ENCODE data around the gene SEMA6D.

Gene SEMA6D

GRCh38 chr15:47754312-47754711 lies 37.0 kb downstream of the SEMA6D start:
- H3K9me3 Mint-ChIP-seq, result peaks cover 26% of the 10 kb centered on the region
- no peaks in the 10 kb centered on the region for H3K4me1 Mint-ChIP-seq
- no peaks in the 10 kb centered on the region for H3K27me3 Mint-ChIP-seq

GRCh38 chr15:47755941-47756340 lies 38.6 kb downstream of the SEMA6D start:
- Mint-ChIP-seq H3K36me3 (ENCODE audit: insufficient read depth) (no peaks in the 10 kb centered on the region), H3K4me1 (no peaks in the 10 kb centered on the region), H3K27ac (ENCODE audit: low read depth) (no peak overlapping the region), H3K27me3 (no peaks in the 10 kb centered on the region), H3K4me3 (no peak overlapping the region), H3K9me3 (peaks cover 26% of the 10 kb centered on the region)
- DNase-seq (ENCODE audit: low spot score in 2 of 2) (no peak), ATAC-seq (replicated peaks; ENCODE audit: extremely low read depth, poor library complexity, severe bottlenecking) (no peak)

More at GRCh38 chr15:47754312-47754711, 37.0 kb downstream of the SEMA6D start:
- no peak for DNase-seq (ENCODE audit: low spot score in 2 of 2)
- no peak for ATAC-seq (replicated peaks; ENCODE audit: extremely low read depth, poor library complexity, severe bottlenecking)
- Mint-ChIP-seq H3K4me3 (no peak overlapping the region), H3K36me3 (ENCODE audit: insufficient read depth) (no peaks in the 10 kb centered on the region), H3K27ac (ENCODE audit: low read depth) (no peak overlapping the region)

- H3K36me3 Mint-ChIP-seq (ENCODE audit: insufficient read depth), result no peaks in the 10 kb centered on the region
- no peaks in the 10 kb centered on the region for H3K27me3 Mint-ChIP-seq
- no peaks in the 10 kb centered on the region for H3K4me1 Mint-ChIP-seq
- H3K4me3 Mint-ChIP-seq, result no peak overlapping the region
- DNase-seq (ENCODE audit: low spot score in 2 of 2) (no peak), ATAC-seq (replicated peaks; ENCODE audit: extremely low read depth, poor library complexity, severe bottlenecking) (no peak)
- H3K27ac Mint-ChIP-seq (ENCODE audit: low read depth), result no peak overlapping the region
- peaks cover 23% of the 10 kb centered on the region for H3K9me3 Mint-ChIP-seq
Observed at GRCh38 chr15:47756872-47757271, 39.6 kb downstream of the SEMA6D start.

GRCh38 chr15:47757331-47757730 lies 40.0 kb downstream of the SEMA6D start:
- no peak overlapping the region for H3K4me3 Mint-ChIP-seq
- peaks cover 18% of the 10 kb centered on the region for H3K9me3 Mint-ChIP-seq
- H3K27me3 Mint-ChIP-seq, result no peaks in the 10 kb centered on the region
- ATAC-seq (replicated peaks; ENCODE audit: extremely low read depth, poor library complexity, severe bottlenecking) (no peak), DNase-seq (ENCODE audit: low spot score in 2 of 2) (no peak)
- no peaks in the 10 kb centered on the region for H3K4me1 Mint-ChIP-seq
- H3K27ac Mint-ChIP-seq (ENCODE audit: low read depth), result no peak overlapping the region
- H3K36me3 Mint-ChIP-seq (ENCODE audit: insufficient read depth), result no peaks in the 10 kb centered on the region

- ATAC-seq (replicated peaks; ENCODE audit: extremely low read depth, poor library complexity, severe bottlenecking) (no peak), DNase-seq (ENCODE audit: low spot score in 2 of 2) (no peak)
- no peak overlapping the region for H3K27ac Mint-ChIP-seq (ENCODE audit: low read depth)
- no peaks in the 10 kb centered on the region for H3K27me3 Mint-ChIP-seq
- H3K36me3 Mint-ChIP-seq (ENCODE audit: insufficient read depth), result no peaks in the 10 kb centered on the region
- no peak overlapping the region for H3K4me3 Mint-ChIP-seq
- peaks cover 4% of the 10 kb centered on the region for H3K9me3 Mint-ChIP-seq
- H3K4me1 Mint-ChIP-seq, result no peaks in the 10 kb centered on the region
Observed at GRCh38 chr15:47762621-47763020, 45.3 kb downstream of the SEMA6D start.

- ATAC-seq (replicated peaks; ENCODE audit: extremely low read depth, poor library complexity, severe bottlenecking) (no peak), DNase-seq (ENCODE audit: low spot score in 2 of 2) (no peak)
- no peaks in the 10 kb centered on the region for H3K4me1 Mint-ChIP-seq
- no peaks in the 10 kb centered on the region for H3K27me3 Mint-ChIP-seq
- peaks cover 1% of the 10 kb centered on the region for H3K36me3 Mint-ChIP-seq (ENCODE audit: insufficient read depth)
- H3K9me3 Mint-ChIP-seq, result peaks cover 4% of the 10 kb centered on the region
- H3K27ac Mint-ChIP-seq (ENCODE audit: low read depth), result no peak overlapping the region
- H3K4me3 Mint-ChIP-seq, result no peak overlapping the region
Observed at GRCh38 chr15:47764666-47765065, 47.4 kb downstream of the SEMA6D start.

GRCh38 chr15:47766406-47766805 lies 49.1 kb downstream of the SEMA6D start:
- Mint-ChIP-seq H3K27ac (ENCODE audit: low read depth) (no peak overlapping the region), H3K36me3 (ENCODE audit: insufficient read depth) (peaks cover 1% of the 10 kb centered on the region), H3K27me3 (no peaks in the 10 kb centered on the region), H3K4me3 (no peak overlapping the region), H3K9me3 (peaks cover 10% of the 10 kb centered on the region), H3K4me1 (no peaks in the 10 kb centered on the region)
- ATAC-seq (replicated peaks; ENCODE audit: extremely low read depth, poor library complexity, severe bottlenecking) (no peak), DNase-seq (ENCODE audit: low spot score in 2 of 2) (no peak)

GRCh38 chr15:47767035-47767434 lies 49.7 kb downstream of the SEMA6D start:
- Mint-ChIP-seq H3K27me3 (no peaks in the 10 kb centered on the region), H3K36me3 (ENCODE audit: insufficient read depth) (peaks cover 1% of the 10 kb centered on the region), H3K4me3 (no peak overlapping the region), H3K4me1 (no peaks in the 10 kb centered on the region), H3K9me3 (peaks cover 10% of the 10 kb centered on the region), H3K27ac (ENCODE audit: low read depth) (no peak overlapping the region)
- no peak for DNase-seq (ENCODE audit: low spot score in 2 of 2)
- ATAC-seq (replicated peaks; ENCODE audit: extremely low read depth, poor library complexity, severe bottlenecking), result no peak

- ATAC-seq (replicated peaks; ENCODE audit: extremely low read depth, poor library complexity, severe bottlenecking) (no peak), DNase-seq (ENCODE audit: low spot score in 2 of 2) (no peak)
- peaks cover 10% of the 10 kb centered on the region for H3K9me3 Mint-ChIP-seq
- H3K4me3 Mint-ChIP-seq, result no peak overlapping the region
- H3K36me3 Mint-ChIP-seq (ENCODE audit: insufficient read depth), result peaks cover 1% of the 10 kb centered on the region
- H3K27ac Mint-ChIP-seq (ENCODE audit: low read depth), result no peak overlapping the region
- no peaks in the 10 kb centered on the region for H3K4me1 Mint-ChIP-seq
- H3K27me3 Mint-ChIP-seq, result no peaks in the 10 kb centered on the region
Observed at GRCh38 chr15:47768735-47769134, 51.4 kb downstream of the SEMA6D start.

- H3K27me3 Mint-ChIP-seq, result no peaks in the 10 kb centered on the region
- peaks cover 10% of the 10 kb centered on the region for H3K9me3 Mint-ChIP-seq
- no peaks in the 10 kb centered on the region for H3K4me1 Mint-ChIP-seq
- peaks cover 1% of the 10 kb centered on the region for H3K36me3 Mint-ChIP-seq (ENCODE audit: insufficient read depth)
- ATAC-seq (replicated peaks; ENCODE audit: extremely low read depth, poor library complexity, severe bottlenecking) (no peak), DNase-seq (ENCODE audit: low spot score in 2 of 2) (no peak)
- no peak overlapping the region for H3K27ac Mint-ChIP-seq (ENCODE audit: low read depth)
- no peak overlapping the region for H3K4me3 Mint-ChIP-seq
Observed at GRCh38 chr15:47769166-47769565, 51.9 kb downstream of the SEMA6D start.

GRCh38 chr15:47773143-47773542 lies 55.8 kb downstream of the SEMA6D start:
- DNase-seq (ENCODE audit: low spot score in 2 of 2) (no peak), ATAC-seq (replicated peaks; ENCODE audit: extremely low read depth, poor library complexity, severe bottlenecking) (no peak)
- peaks cover 9% of the 10 kb centered on the region for H3K9me3 Mint-ChIP-seq
- no peaks in the 10 kb centered on the region for H3K27me3 Mint-ChIP-seq
- no peak overlapping the region for H3K27ac Mint-ChIP-seq (ENCODE audit: low read depth)
- H3K4me1 Mint-ChIP-seq, result no peaks in the 10 kb centered on the region
- peaks cover 1% of the 10 kb centered on the region for H3K36me3 Mint-ChIP-seq (ENCODE audit: insufficient read depth)
- H3K4me3 Mint-ChIP-seq, result no peak overlapping the region

GRCh38 chr15:47778263-47778770 lies 61.0 kb downstream of the SEMA6D start:
- no peak for ATAC-seq (replicated peaks; ENCODE audit: extremely low read depth, poor library complexity, severe bottlenecking)
- Mint-ChIP-seq H3K4me1 (no peaks in the 10 kb centered on the region), H3K36me3 (ENCODE audit: insufficient read depth) (no peaks in the 10 kb centered on the region), H3K4me3 (no peak overlapping the region), H3K27me3 (no peaks in the 10 kb centered on the region), H3K27ac (ENCODE audit: low read depth) (no peak overlapping the region), H3K9me3 (peaks cover 9% of the 10 kb centered on the region)
- DNase-seq (ENCODE audit: low spot score in 2 of 2), result no peak

GRCh38 chr15:47780971-47781370 lies 63.7 kb downstream of the SEMA6D start:
- H3K36me3 Mint-ChIP-seq (ENCODE audit: insufficient read depth), result no peaks in the 10 kb centered on the region
- H3K4me3 Mint-ChIP-seq, result no peak overlapping the region
- H3K27ac Mint-ChIP-seq (ENCODE audit: low read depth), result no peak overlapping the region
- H3K4me1 Mint-ChIP-seq, result no peaks in the 10 kb centered on the region
- ATAC-seq (replicated peaks; ENCODE audit: extremely low read depth, poor library complexity, severe bottlenecking) (no peak), DNase-seq (ENCODE audit: low spot score in 2 of 2) (no peak)
- H3K9me3 Mint-ChIP-seq, result peaks cover 9% of the 10 kb centered on the region
- H3K27me3 Mint-ChIP-seq, result no peaks in the 10 kb centered on the region

GRCh38 chr15:47781527-47781926 lies 64.2 kb downstream of the SEMA6D start:
- ATAC-seq (replicated peaks; ENCODE audit: extremely low read depth, poor library complexity, severe bottlenecking), result no peak
- no peak overlapping the region for H3K4me3 Mint-ChIP-seq

More at GRCh38 chr15:47781527-47781926, 64.2 kb downstream of the SEMA6D start:
- no peak for DNase-seq (ENCODE audit: low spot score in 2 of 2)
- Mint-ChIP-seq H3K27ac (ENCODE audit: low read depth) (no peak overlapping the region), H3K4me1 (no peaks in the 10 kb centered on the region), H3K27me3 (no peaks in the 10 kb centered on the region), H3K36me3 (ENCODE audit: insufficient read depth) (no peaks in the 10 kb centered on the region), H3K9me3 (peaks cover 6% of the 10 kb centered on the region)
